ENCODE data around the gene TKTL2. TPM values are rescaled to one million over a fixed set of nuclear protein-coding genes. Genes with fewer than 3 reads are reported as not detected.

TKTL2 gene
- total and polyA plus RNA-seq, 10 of the 15 experiments (the other 5 are each of a cell fraction or from before 2014, with no cell fraction given), result 0.03 to 0.04 (median 0.03) TPM; not detected in 7

GRCh38 chr4:163474027-163474426 is 473 bp upstream of the TKTL2 start:
- H3K9me3 ChIP-seq (replicated peaks; ENCODE audit: control insufficient read depth, insufficient read depth, low read length), result no peaks in the 10 kb centered on the region
- in situ Hi-C loops (cut with MboI), result no loop called here
- H3K36me3 ChIP-seq (ENCODE audit: control insufficient read depth in 2 of 2, insufficient read depth in 2 of 2, low read length in 1 of 2), result no peaks in the 10 kb centered on the region
- H2AFZ ChIP-seq (ENCODE audit: control insufficient read depth, low read depth, low read length), result no peak overlapping the region
- no TSS peak for BruUV-seq (replicated peaks)
- SMC1A ChIA-PET (ENCODE audit: uncharacterized antibody, unreplicated experiment), result interaction anchor here (1.0 kb wide), 1 partner anchor 44 kb away, joined by 3 read pairs; no protein-coding TSS in a partner anchor
- no peak overlapping the region for H3K4me3 ChIP-seq
- CTCF ChIA-PET, result interaction anchor here (0.9 to 3.5 kb wide), 4 partner anchors 10 to 142 kb away, joined by 3 to 11 read pairs (median 8); no protein-coding TSS in a partner anchor
- FAIRE-seq, result no peak
- no peaks in the 10 kb centered on the region for H3K4me1 ChIP-seq (ENCODE audit: control insufficient read depth, insufficient read depth, low read length)
- H3K27me3 ChIP-seq (replicated peaks in 1 of 2; ENCODE audit: control insufficient read depth in 2 of 2, insufficient read depth in 2 of 2, low read length in 1 of 2), result no peaks in the 10 kb centered on the region
- no peak overlapping the region for H3K4me2 ChIP-seq (ENCODE audit: control insufficient read depth, insufficient read depth)
- 57% methylated on average over 3 of the region's 3 CpGs for WGBS (ENCODE audit: insufficient coverage, insufficient replicate concordance, low lambda C conversion rate, missing lambda C conversion rate)
- no peak overlapping the region for H3K9ac ChIP-seq (ENCODE audit: control insufficient read depth, insufficient read depth, low read length)
- no peaks in the 10 kb centered on the region for H3K79me2 ChIP-seq (ENCODE audit: control insufficient read depth, insufficient read depth, low read length)
- POLR2A ChIA-PET, result interaction anchor here (0.6 kb wide), 1 partner anchor 536 kb away, joined by 5 read pairs; no protein-coding TSS in a partner anchor
- peak; percentile 15; the same call in 1 of the 2 replicates for TF ChIP-seq JUNB (IDR thresholded peaks at IDR 0.05)
- TF ChIP-seq MYB (IDR thresholded peaks at IDR 0.05; ENCODE audit: borderline replicate concordance, low read depth, low read length), result no peak
- DNase-seq (ENCODE audit: low read depth, low spot score), result no peak
- intact Hi-C loops (cut with micrococcal nuclease; ENCODE audit: unreplicated experiment), result no loop called here
- RAD21 ChIA-PET (ENCODE audit: unreplicated experiment), result no interaction called here
- no peaks in the 10 kb centered on the region for H4K20me1 ChIP-seq (ENCODE audit: control insufficient read depth, insufficient read depth)
- no peak overlapping the region for H3K27ac ChIP-seq (ENCODE audit: control insufficient read depth, insufficient read depth)
- ATAC-seq, result peak; percentile 65

- no peak overlapping the region for H3K4me3 ChIP-seq
- H3K36me3 ChIP-seq (ENCODE audit: control insufficient read depth in 2 of 2, insufficient read depth in 2 of 2, low read length in 1 of 2), result no peaks in the 10 kb centered on the region
- SMC1A ChIA-PET (ENCODE audit: uncharacterized antibody, unreplicated experiment), result no interaction called here
- no peaks in the 10 kb centered on the region for H4K20me1 ChIP-seq (ENCODE audit: control insufficient read depth, insufficient read depth)
- H3K9me3 ChIP-seq (replicated peaks; ENCODE audit: control insufficient read depth, insufficient read depth, low read length), result no peaks in the 10 kb centered on the region
- RAD21 ChIA-PET (ENCODE audit: unreplicated experiment), result no interaction called here
- H3K4me2 ChIP-seq (ENCODE audit: control insufficient read depth, insufficient read depth), result no peak overlapping the region
- no peaks in the 10 kb centered on the region for H3K4me1 ChIP-seq (ENCODE audit: control insufficient read depth, insufficient read depth, low read length)
- no peaks in the 10 kb centered on the region for H3K79me2 ChIP-seq (ENCODE audit: control insufficient read depth, insufficient read depth, low read length)
- H3K27ac ChIP-seq (ENCODE audit: control insufficient read depth, insufficient read depth), result no peak overlapping the region
- WGBS (ENCODE audit: insufficient coverage, insufficient replicate concordance, low lambda C conversion rate, missing lambda C conversion rate), result 74% methylated on average over 14 of the region's 14 CpGs
- CTCF ChIA-PET, result interaction anchor here (2.4 kb wide), 1 partner anchor 77 kb away, joined by 11 read pairs; no protein-coding TSS in a partner anchor
- no TSS peak for BruUV-seq (replicated peaks)
- in situ Hi-C loops (cut with MboI) (no loop called here), intact Hi-C loops (cut with micrococcal nuclease; ENCODE audit: unreplicated experiment) (no loop called here)
- H3K27me3 ChIP-seq (replicated peaks in 1 of 2; ENCODE audit: control insufficient read depth in 2 of 2, insufficient read depth in 2 of 2, low read length in 1 of 2), result no peaks in the 10 kb centered on the region
- ATAC-seq, result no peak
- no peak overlapping the region for H2AFZ ChIP-seq (ENCODE audit: control insufficient read depth, low read depth, low read length)
- POLR2A ChIA-PET, result interaction anchor here (0.6 kb wide), 1 partner anchor 536 kb away, joined by 5 read pairs; no protein-coding TSS in a partner anchor
- H3K9ac ChIP-seq (ENCODE audit: control insufficient read depth, insufficient read depth, low read length), result no peak overlapping the region
- no peak for FAIRE-seq
- no peak for DNase-seq (ENCODE audit: low read depth, low spot score)
- no peak for TF ChIP-seq SMARCA5 (IDR thresholded peaks at IDR 0.05)
- no peak for TF ChIP-seq DPF2 (IDR thresholded peaks at IDR 0.05)
- no peak for TF ChIP-seq RELA (IDR thresholded peaks at IDR 0.05; ENCODE audit: borderline replicate concordance, partially characterized antibody)
- no peak for TF ChIP-seq ZBED1 (IDR thresholded peaks at IDR 0.05; ENCODE audit: borderline replicate concordance)
- no peak for TF ChIP-seq ZNF217 (IDR thresholded peaks at IDR 0.05)
- no peak for TF ChIP-seq SUPT20H (IDR thresholded peaks at IDR 0.05; ENCODE audit: borderline replicate concordance, control insufficient read depth, low read depth, low read length)
- no peak for TF ChIP-seq PML (IDR thresholded peaks at IDR 0.05; ENCODE audit: low read length)
- TF ChIP-seq POLR2A (IDR thresholded peaks at IDR 0.05; ENCODE audit: low read depth, low read length), result no peak
- TF ChIP-seq PBX3 (IDR thresholded peaks at IDR 0.05; ENCODE audit: insufficient replicate concordance, low read depth, low read length), result no peak
- no peak for TF ChIP-seq PRDM15 (CRISPR knock-in tag; IDR thresholded peaks at IDR 0.05)
- TF ChIP-seq HDAC6 (IDR thresholded peaks at IDR 0.05; ENCODE audit: unreplicated experiment), result no peak
- TF ChIP-seq CBX5 (IDR thresholded peaks at IDR 0.05; ENCODE audit: low read depth), result no peak
- TF ChIP-seq SREBF2 (IDR thresholded peaks at IDR 0.05; ENCODE audit: low read length), result no peak
- no peak for TF ChIP-seq TCF7 (IDR thresholded peaks at IDR 0.05; ENCODE audit: borderline replicate concordance)
Observed at GRCh38 chr4:163473130-163473529, 424 bp downstream of the TKTL2 start.
